NCI-H82 (cell line): ENCODE results near the gene XAGE2.
"Not testable (repeated sequence)": the region's sequence is repeated elsewhere in the genome, so short reads cannot be mapped to it uniquely, and the experiment has no call there.

ENCODE experiments used
- DNase-seq: peaks from one replicate; lab custom pipeline; 2025; lab: John Stamatoyannopoulos, UW

The XAGE2 gene

GRCh38 chrX:52368368-52369055, at the start of gene XAGE2:
TSS of gene XAGE2 (plus strand) at chrX:52369021. CDS start at chrX:52370015, 994 bp downstream.
- DNase-seq = no peak

- DNase-seq = no peak
These were observed 31.4 kb upstream of the XAGE2 start for GRCh38 chrX:52337410-52337809.

- no peak for DNase-seq
These were observed 27.3 kb upstream of the XAGE2 start for GRCh38 chrX:52341493-52341892.

- not testable (repeated sequence) for DNase-seq
These were observed 25.7 kb upstream of the XAGE2 start for GRCh38 chrX:52343131-52343530.

- peak; percentile 56 for DNase-seq
These were observed 23.4 kb upstream of the XAGE2 start for GRCh38 chrX:52345402-52345801.

GRCh38 chrX:52346174-52347165, 22.4 kb upstream of the XAGE2 start:
- DNase-seq = no peak

- no peak for DNase-seq
These were observed 19.1 kb upstream of the XAGE2 start for GRCh38 chrX:52349681-52350080.

- DNase-seq = no peak
These were observed 16.3 kb upstream of the XAGE2 start for GRCh38 chrX:52352551-52352950.

- DNase-seq = no peak
These were observed 15.0 kb upstream of the XAGE2 start for GRCh38 chrX:52353838-52354237.

- DNase-seq = no peak
These were observed 13.7 kb upstream of the XAGE2 start for GRCh38 chrX:52355108-52355507.

- DNase-seq = peak; percentile 1
These were observed 9.1 kb upstream of the XAGE2 start for GRCh38 chrX:52359614-52360232.

- no peak for DNase-seq
These were observed 6.9 kb upstream of the XAGE2 start for GRCh38 chrX:52361941-52362340.

- DNase-seq = peak; percentile 6
These were observed 5.5 kb upstream of the XAGE2 start for GRCh38 chrX:52363247-52363883.

- no peak for DNase-seq
These were observed 10.0 kb downstream of the XAGE2 start for GRCh38 chrX:52378870-52379269.

GRCh38 chrX:52380993-52381392, 12.2 kb downstream of the XAGE2 start:
- DNase-seq = no peak

GRCh38 chrX:52410439-52411394, 41.9 kb downstream of the XAGE2 start:
- no peak for DNase-seq

- DNase-seq = no peak
These were observed 46.5 kb downstream of the XAGE2 start for GRCh38 chrX:52415304-52415703.

- no peak for DNase-seq
These were observed 48.0 kb downstream of the XAGE2 start for GRCh38 chrX:52416816-52417215.

- no peak for DNase-seq
These were observed 52.1 kb downstream of the XAGE2 start for GRCh38 chrX:52420824-52421443.

- DNase-seq = no peak
These were observed 54.1 kb downstream of the XAGE2 start for GRCh38 chrX:52422884-52423283.
